ENCODE measurements around the gene C15orf61.

C15orf61 gene

GRCh38 chr15:67571648-67572415, 50.9 kb downstream of the C15orf61 start:
- TF ChIP-seq GATA3 (IDR thresholded peaks at IDR 0.05; ENCODE audit: low read depth, low read length) (no peak), GATA2 (IDR thresholded peaks at IDR 0.05; ENCODE audit: low read depth, low read length) (no peak)

- no peak for TF ChIP-seq GATA3 (IDR thresholded peaks at IDR 0.05; ENCODE audit: low read depth, low read length)
- TF ChIP-seq GATA2 (IDR thresholded peaks at IDR 0.05; ENCODE audit: low read depth, low read length) = no peak
Observed at GRCh38 chr15:67573194-67573593, 52.3 kb downstream of the C15orf61 start.

- TF ChIP-seq GATA2 (IDR thresholded peaks at IDR 0.05; ENCODE audit: low read depth, low read length) (no peak), GATA3 (IDR thresholded peaks at IDR 0.05; ENCODE audit: low read depth, low read length) (no peak)
Observed at GRCh38 chr15:67575039-67575502, 54.1 kb downstream of the C15orf61 start.

GRCh38 chr15:67578020-67578600, 57.2 kb downstream of the C15orf61 start:
- no peak for TF ChIP-seq GATA2 (IDR thresholded peaks at IDR 0.05; ENCODE audit: low read depth, low read length)
- TF ChIP-seq GATA3 (IDR thresholded peaks at IDR 0.05; ENCODE audit: low read depth, low read length) = no peak

- TF ChIP-seq GATA3 (IDR thresholded peaks at IDR 0.05; ENCODE audit: low read depth, low read length) (no peak), GATA2 (IDR thresholded peaks at IDR 0.05; ENCODE audit: low read depth, low read length) (no peak)
Observed at GRCh38 chr15:67579164-67579563, 58.2 kb downstream of the C15orf61 start.
